ENCODE data around the gene GALNT14.
"Not testable (repeated sequence)": the region's sequence is repeated elsewhere in the genome, so short reads cannot be mapped to it uniquely, and the experiment has no call there.

The GALNT14 gene

GRCh38 chr2:30948130-30948529, 190.1 kb downstream of the GALNT14 start:
- no peak for DNase-seq (ENCODE audit: low read depth in 2 of 2)

- no peak for DNase-seq (ENCODE audit: low read depth in 2 of 2)
These were observed 190.6 kb downstream of the GALNT14 start for GRCh38 chr2:30947686-30948085.

- DNase-seq (ENCODE audit: low read depth in 2 of 2) = no peak
These were observed 195.8 kb downstream of the GALNT14 start for GRCh38 chr2:30942419-30942818.

GRCh38 chr2:30940839-30941238, 197.4 kb downstream of the GALNT14 start:
- DNase-seq (ENCODE audit: low read depth in 2 of 2) = no peak

GRCh38 chr2:30939364-30939763, 198.9 kb downstream of the GALNT14 start:
- DNase-seq (ENCODE audit: low read depth in 2 of 2) = no peak

GRCh38 chr2:30938196-30938595, 200.0 kb downstream of the GALNT14 start:
- DNase-seq (ENCODE audit: low read depth in 2 of 2) = no peak

- no peak for DNase-seq (ENCODE audit: low read depth in 2 of 2)
These were observed 201.3 kb downstream of the GALNT14 start for GRCh38 chr2:30936977-30937376.

- no peak for DNase-seq (ENCODE audit: low read depth in 2 of 2)
These were observed 202.4 kb downstream of the GALNT14 start for GRCh38 chr2:30935795-30936194.

- no peak for DNase-seq (ENCODE audit: low read depth in 2 of 2)
These were observed 204.2 kb downstream of the GALNT14 start for GRCh38 chr2:30934066-30934465.

GRCh38 chr2:30933496-30933895, 204.7 kb downstream of the GALNT14 start:
- DNase-seq (ENCODE audit: low read depth in 2 of 2) = no peak

- DNase-seq (ENCODE audit: low read depth in 2 of 2) = no peak
These were observed 205.4 kb downstream of the GALNT14 start for GRCh38 chr2:30932870-30933269.

GRCh38 chr2:30931841-30932407, 206.3 kb downstream of the GALNT14 start:
- DNase-seq (ENCODE audit: low read depth in 2 of 2) = no peak

GRCh38 chr2:30930716-30931115, 207.5 kb downstream of the GALNT14 start:
- no peak for DNase-seq (ENCODE audit: low read depth in 2 of 2)

- no peak for DNase-seq (ENCODE audit: low read depth in 2 of 2)
These were observed 210.7 kb downstream of the GALNT14 start for GRCh38 chr2:30927465-30928075.

- DNase-seq (ENCODE audit: low read depth in 2 of 2) = no peak
These were observed 211.6 kb downstream of the GALNT14 start for GRCh38 chr2:30926606-30927005.

GRCh38 chr2:30923623-30924022, 214.6 kb downstream of the GALNT14 start:
- DNase-seq (ENCODE audit: low read depth in 2 of 2) = no peak

GRCh38 chr2:30920511-30920910, 217.7 kb downstream of the GALNT14 start:
- DNase-seq (ENCODE audit: low read depth in 2 of 2) = no peak

- no peak for DNase-seq (ENCODE audit: low read depth in 2 of 2)
These were observed 222.8 kb downstream of the GALNT14 start for GRCh38 chr2:30915486-30915885.

- no peak for DNase-seq (ENCODE audit: low read depth in 2 of 2)
These were observed 223.8 kb downstream of the GALNT14 start for GRCh38 chr2:30914456-30914855.

GRCh38 chr2:30912056-30912455, 226.2 kb downstream of the GALNT14 start:
- DNase-seq (ENCODE audit: low read depth in 2 of 2) = no peak

GRCh38 chr2:30911327-30911726, 226.9 kb downstream of the GALNT14 start:
- DNase-seq (ENCODE audit: low read depth in 2 of 2) = no peak

GRCh38 chr2:30910686-30911085, 227.6 kb downstream of the GALNT14 start:
- no peak for DNase-seq (ENCODE audit: low read depth in 2 of 2)

GRCh38 chr2:30904437-30904836, 233.8 kb downstream of the GALNT14 start:
- DNase-seq (ENCODE audit: low read depth in 2 of 2) = not testable (repeated sequence)

GRCh38 chr2:30903326-30903725, 234.9 kb downstream of the GALNT14 start:
- DNase-seq (ENCODE audit: low read depth in 2 of 2) = no peak

All from stimulated activated CD4-positive, alpha-beta T cell treated with anti-CD3 and anti-CD28 coated beads, Interleukin-4, amount 100 ng/mL, for 48 hours (primary cell).